Colonic mucosa (tissue), 4 donors: Measurements from ENCODE around the gene EPHB2. TPM values are rescaled to one million over a fixed set of nuclear protein-coding genes. Genes with fewer than 3 reads are reported as not detected.

ENCODE experiments used
- DNase-seq: peaks from one replicate; pipeline ENCODE4 v3.0.0-alpha.2; 2020
- H3K27ac ChIP-seq: fragments of 200-600 bp; one replicate; pipeline ENCODE4 v1.8.0; 2021
- H3K27me3 ChIP-seq: fragments of 200-600 bp; one replicate; pipeline ENCODE4 v1.8.0; 2021
- H3K36me3 ChIP-seq: fragments of 200-600 bp; one replicate; pipeline ENCODE4 v1.8.0; 2021
- H3K4me1 ChIP-seq: fragments of 200-600 bp; one replicate; pipeline ENCODE4 v1.8.0; 2021; ENCODE audit warnings: mild to moderate bottlenecking
- H3K4me3 ChIP-seq: fragments of 200-600 bp; one replicate; pipeline ENCODE4 v1.8.0; 2021
- H3K9ac ChIP-seq, 2 donors: one replicate each; pipeline ENCODE4 v1.7.0; 2013; ENCODE audit warnings: control low read depth in 2 of 2, low read depth in 2 of 2, low read length in 2 of 2
- H3K9me3 ChIP-seq: fragments of 200-600 bp; one replicate; pipeline ENCODE4 v1.8.0; 2021
- intact Hi-C: fragments of 100-400 bp; cut with DNase I; formaldehyde crosslinking; loops from one replicate; pipeline ENCODE4 v1.14.1; 2022
- total RNA-seq, 2 donors: library from RNA; stranded (reverse); fragmentation: NEBNext Ultra II Directional in 1 of 2; extraction: Animal tissue kit (Norgen Biotek cat#: 25700) in 1 of 2; gene quantifications; one replicate each; pipeline ENCODE4 v1.2.1, GENCODE V29; 2021
- TF ChIP-seq, protein P1 (sequence below): fragments of 200-600 bp; IDR thresholded peaks from one replicate; pipeline ENCODE4 v1.8.0; 2022; ENCODE audit warnings: antibody characterized with exemption, mild to moderate bottlenecking
- donor health status: healthy.
- donor health status: DM: no; HTN: no; CAD: no.
- donor health status: DM: no; HTN: no; CAD: no.

The EPHB2 gene
- total RNA-seq, 2 donors from 2014 or later, result 71.9 to 150 TPM

DNA sequence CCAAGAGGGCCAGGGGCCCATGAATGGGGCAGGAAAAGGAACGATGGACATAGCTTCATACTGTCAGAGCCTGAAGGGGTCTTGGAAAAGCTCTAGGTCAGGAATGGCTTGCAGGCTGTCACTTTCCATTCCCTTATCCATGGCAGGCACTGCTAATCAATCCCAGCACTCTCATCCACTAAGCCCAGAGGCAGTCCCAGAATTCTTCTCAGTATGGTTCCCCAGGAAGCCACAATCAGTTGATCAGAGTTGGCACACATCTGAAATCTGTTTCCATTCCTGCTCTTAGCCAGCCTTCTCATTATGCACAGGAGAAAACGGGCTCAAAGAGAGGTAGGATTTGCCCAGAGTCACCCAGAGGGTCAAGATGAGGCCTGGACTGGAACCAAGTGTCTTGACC, 196.3 kb downstream of the EPHB2 start:
- no peaks in the 10 kb centered on the region for H3K36me3 ChIP-seq
- no peak overlapping the region for H3K9ac ChIP-seq
- no peak overlapping the region for H3K4me3 ChIP-seq
- intact Hi-C loops, result no loop called here
- TF ChIP-seq, protein P1, sequence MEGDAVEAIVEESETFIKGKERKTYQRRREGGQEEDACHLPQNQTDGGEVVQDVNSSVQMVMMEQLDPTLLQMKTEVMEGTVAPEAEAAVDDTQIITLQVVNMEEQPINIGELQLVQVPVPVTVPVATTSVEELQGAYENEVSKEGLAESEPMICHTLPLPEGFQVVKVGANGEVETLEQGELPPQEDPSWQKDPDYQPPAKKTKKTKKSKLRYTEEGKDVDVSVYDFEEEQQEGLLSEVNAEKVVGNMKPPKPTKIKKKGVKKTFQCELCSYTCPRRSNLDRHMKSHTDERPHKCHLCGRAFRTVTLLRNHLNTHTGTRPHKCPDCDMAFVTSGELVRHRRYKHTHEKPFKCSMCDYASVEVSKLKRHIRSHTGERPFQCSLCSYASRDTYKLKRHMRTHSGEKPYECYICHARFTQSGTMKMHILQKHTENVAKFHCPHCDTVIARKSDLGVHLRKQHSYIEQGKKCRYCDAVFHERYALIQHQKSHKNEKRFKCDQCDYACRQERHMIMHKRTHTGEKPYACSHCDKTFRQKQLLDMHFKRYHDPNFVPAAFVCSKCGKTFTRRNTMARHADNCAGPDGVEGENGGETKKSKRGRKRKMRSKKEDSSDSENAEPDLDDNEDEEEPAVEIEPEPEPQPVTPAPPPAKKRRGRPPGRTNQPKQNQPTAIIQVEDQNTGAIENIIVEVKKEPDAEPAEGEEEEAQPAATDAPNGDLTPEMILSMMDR, result no peak
- no peak overlapping the region for H3K27ac ChIP-seq
- H3K27me3 ChIP-seq, result no peaks in the 10 kb centered on the region
- no peak for DNase-seq
- H3K9me3 ChIP-seq, result no peaks in the 10 kb centered on the region
- no peaks in the 10 kb centered on the region for H3K4me1 ChIP-seq

GRCh38 chr1:22907528-22907927, 196.9 kb downstream of the EPHB2 start:
- Histone ChIP-seq H3K4me3 (no peak overlapping the region), H3K9me3 (no peaks in the 10 kb centered on the region), H3K4me1 (no peaks in the 10 kb centered on the region), H3K27ac (no peak overlapping the region), H3K27me3 (no peaks in the 10 kb centered on the region), H3K36me3 (no peaks in the 10 kb centered on the region), H3K9ac (no peak overlapping the region)
- intact Hi-C loops, result no loop called here
- TF ChIP-seq, protein P1, result no peak
- no peak for DNase-seq

- TF ChIP-seq, protein P1, result no peak
- intact Hi-C loops, result no loop called here
These were observed 198.3 kb downstream of the EPHB2 start for GRCh38 chr1:22908880-22909426.

GRCh38 chr1:22910286-22910685, 199.6 kb downstream of the EPHB2 start:
- no peaks in the 10 kb centered on the region for H3K9me3 ChIP-seq
- no peaks in the 10 kb centered on the region for H3K36me3 ChIP-seq
- no peaks in the 10 kb centered on the region for H3K4me1 ChIP-seq
- no peaks in the 10 kb centered on the region for H3K27me3 ChIP-seq
- H3K4me3 ChIP-seq, result no peak overlapping the region
- intact Hi-C loops, result no loop called here
- TF ChIP-seq, protein P1, result no peak
- no peak overlapping the region for H3K27ac ChIP-seq
- no peak overlapping the region for H3K9ac ChIP-seq
- DNase-seq, result no peak

More at GRCh38 chr1:22908880-22909426, 198.3 kb downstream of the EPHB2 start:
- no peak overlapping the region for H3K4me3 ChIP-seq
- no peaks in the 10 kb centered on the region for H3K9me3 ChIP-seq
- no peaks in the 10 kb centered on the region for H3K27me3 ChIP-seq
- DNase-seq, result no peak
- no peaks in the 10 kb centered on the region for H3K4me1 ChIP-seq
- no peaks in the 10 kb centered on the region for H3K36me3 ChIP-seq
- no peak overlapping the region for H3K27ac ChIP-seq
- no peak overlapping the region for H3K9ac ChIP-seq

DNA sequence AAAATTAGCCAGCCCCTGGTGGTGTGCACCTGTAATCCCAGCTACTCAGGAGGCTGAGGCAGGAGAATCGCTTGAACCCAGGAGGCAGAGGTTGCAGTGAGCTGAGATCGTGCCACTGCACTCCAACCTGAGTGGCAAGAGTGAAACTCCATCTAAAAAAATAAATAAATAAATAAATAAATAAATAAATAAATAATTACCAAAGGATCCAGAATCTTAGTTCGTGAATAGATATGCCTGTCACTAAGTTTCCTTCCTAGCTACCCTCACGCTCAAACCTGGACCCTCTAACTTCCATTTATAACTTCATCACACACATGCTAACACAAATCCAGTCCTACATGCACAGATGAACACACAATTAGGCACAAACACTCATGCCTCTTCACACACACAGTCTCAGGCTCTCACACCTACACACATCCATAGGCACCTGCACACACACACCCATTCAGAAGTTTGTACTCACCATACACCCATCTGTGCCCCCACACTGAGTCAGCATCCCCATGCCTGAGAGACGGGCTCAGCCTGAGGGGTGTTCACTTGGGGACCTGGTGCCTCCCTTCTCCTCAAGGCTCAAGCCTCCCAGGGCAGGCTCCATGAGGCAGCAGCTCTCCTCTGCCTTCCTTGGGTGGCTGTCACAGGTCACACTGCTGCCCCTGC, 200.5 kb downstream of the EPHB2 start:
- TF ChIP-seq, protein P1, result no peak
- no peak overlapping the region for H3K27ac ChIP-seq
- no peaks in the 10 kb centered on the region for H3K4me1 ChIP-seq
- H3K9ac ChIP-seq, result no peak overlapping the region
- intact Hi-C loops, result no loop called here
- no peaks in the 10 kb centered on the region for H3K27me3 ChIP-seq
- no peak for DNase-seq
- no peak overlapping the region for H3K4me3 ChIP-seq
- H3K36me3 ChIP-seq, result no peaks in the 10 kb centered on the region
- H3K9me3 ChIP-seq, result no peaks in the 10 kb centered on the region
